T-cell (primary cell): ENCODE data around the gene SQSTM1. TPM values are rescaled to one million over a fixed set of nuclear protein-coding genes. Genes with fewer than 3 reads are reported as not detected.

Experiments
- ATAC-seq, 4 experiments: fragments of 200-7000 bp in 3 of 4; fragments of 150-1000 bp in 1 of 4; cut with Tn5 transposase; replicated peaks in 1 of 4; 1 replicate in 3 of 4; 2 replicates in 1 of 4; pipeline ENCODE4 v1.10.0; 2021; ENCODE audit warnings: moderate library complexity in 3 of 4, mild to moderate bottlenecking in 2 of 4, moderate number of reproducible peaks in 1 of 4
- CTCF ChIA-PET, 2 donors: fragments of 300-600 bp; sonication (Branson Sonifier 250); formaldehyde crosslinking; loops; one replicate each; lab custom pipeline; 2022; ENCODE audit warnings: antibody characterized with exemption in 2 of 2; lab: Charles Lee
- POLR2A ChIA-PET, 2 donors: fragments of 300-600 bp; sonication (Branson Sonifier 250); formaldehyde crosslinking; loops; one replicate each; lab custom pipeline; 2022; ENCODE audit warnings: antibody characterized with exemption in 2 of 2; lab: Charles Lee
- DNase-seq, 35 experiments: peaks; one replicate each; pipeline versions ENCODE4 v3.0.0 to v3.0.0-alpha.2; 2013 to 2023
- H3K27ac ChIP-seq: one replicate; pipeline ENCODE4 v1.5.1; 2013; ENCODE audit warnings: low read length
- H3K27me3 ChIP-seq, 2 experiments: replicated peaks in 1 of 2; 1 replicate in 1 of 2; 2 replicates in 1 of 2; pipeline versions ENCODE4 v1.6.1 to v1.7.0; 2013; ENCODE audit warnings: low read length in 1 of 2, mixed read lengths in 1 of 2; ENCODE audit not compliant: control insufficient read depth in 2 of 2, insufficient read depth in 2 of 2; ENCODE audit errors: extremely low read depth in 1 of 2
- H3K36me3 ChIP-seq, 2 donors: 1 replicate in 1 of 2; 2 replicates in 1 of 2; pipeline versions ENCODE4 v1.6.1 to v1.7.0; 2013; ENCODE audit warnings: low read length in 1 of 2; ENCODE audit not compliant: control insufficient read depth in 2 of 2, insufficient read depth in 1 of 2; ENCODE audit errors: extremely low read depth in 1 of 2
- H3K4me1 ChIP-seq, 2 experiments: 1 replicate in 1 of 2; 2 replicates in 1 of 2; pipeline versions ENCODE4 v1.6.1 to v1.7.0; 2013; ENCODE audit warnings: low read length in 2 of 2, mixed read lengths in 1 of 2; ENCODE audit not compliant: insufficient read depth in 2 of 2, control insufficient read depth in 1 of 2; ENCODE audit errors: extremely low read depth in 1 of 2
- H3K4me3 ChIP-seq, 2 donors: 1 replicate in 1 of 2; 2 replicates in 1 of 2; pipeline versions ENCODE4 v1.5.1 to v1.7.0; 2013; ENCODE audit warnings: mild to moderate bottlenecking in 2 of 2, low read length in 1 of 2, moderate library complexity in 1 of 2; ENCODE audit not compliant: control insufficient read depth in 1 of 2; ENCODE audit errors: extremely low read depth in 1 of 2
- H3K9me3 ChIP-seq: 2 replicates; pipeline ENCODE4 v1.7.0; 2013
- H3K27ac Mint-ChIP-seq, 2 donors: one replicate each; pipeline ENCODE4 v1.8.0; 2020 to 2021; ENCODE audit warnings: mild to moderate bottlenecking in 2 of 2, mixed read lengths in 2 of 2
- H3K27me3 Mint-ChIP-seq, 2 donors: one replicate each; pipeline ENCODE4 v1.8.0; 2021 to 2022; ENCODE audit warnings: mixed read lengths in 2 of 2
- H3K36me3 Mint-ChIP-seq: one replicate; pipeline ENCODE4 v1.8.0; 2021; ENCODE audit warnings: mixed read lengths
- H3K4me1 Mint-ChIP-seq, 3 donors: one replicate each; pipeline ENCODE4 v1.8.0; 2020 to 2022; ENCODE audit warnings: mixed read lengths in 3 of 3, mild to moderate bottlenecking in 1 of 3
- H3K4me3 Mint-ChIP-seq, 3 donors: one replicate each; pipeline ENCODE4 v1.8.0; 2020 to 2022; ENCODE audit warnings: mild to moderate bottlenecking in 3 of 3, mixed read lengths in 3 of 3, moderate library complexity in 3 of 3
- H3K9me3 Mint-ChIP-seq, 3 donors: one replicate each; pipeline ENCODE4 v1.8.0; 2020 to 2022; ENCODE audit warnings: mixed read lengths in 3 of 3
- WGBS: methylation state at CpG from one replicate; pipeline ENCODE4 v1.1.5; 2013; ENCODE audit warnings: missing lambda C conversion rate; ENCODE audit not compliant: insufficient coverage; 5-methylcytosine and 5-hydroxymethylcytosine counted together
- total RNA-seq, 35 experiments: library from RNA in 6 of 35; stranded (reverse) in 6 of 35; fragments of 120-200 nt in 1 of 35; gene quantifications; one replicate each; pipeline versions ENCODE4 v1.2.1 to v1.2.4 and lab custom pipeline; 2013 to 2026

Gene SQSTM1
- total RNA-seq, 5 donors from 2014 or later (not counting 1 experiment from before 2014, with no cell fraction given), result 220 to 327 (median 280) TPM

GRCh38 chr5:179795863-179796833 is 24.6 kb upstream of the SQSTM1 start:
- Mint-ChIP-seq H3K36me3 (peaks cover 9% of the 10 kb centered on the region), H3K27me3 (no peaks in the 10 kb centered on the region), H3K4me3 (peak overlapping the region; percentile 28 to 68 (median 65)), H3K4me1 (peaks cover 26 to 34% (median 29%) of the 10 kb centered on the region in 3 donors), H3K9me3 (no peaks in the 10 kb centered on the region), H3K27ac (peak overlapping the region; percentile 11 to 55)
- Histone ChIP-seq H3K27me3 (no peaks in the 10 kb centered on the region), H3K9me3 (no peaks in the 10 kb centered on the region), H3K36me3 (peaks cover 13 to 24% of the 10 kb centered on the region in 2 donors), H3K4me3 (peak overlapping the region; percentile 40 to 51), H3K27ac (peak overlapping the region; percentile 44), H3K4me1 (peaks cover 18 to 36% of the 10 kb centered on the region in 2 experiments)
- WGBS, result 3% methylated on average over 95 of the region's 113 CpGs
- ChIA-PET CTCF (interaction anchor here (0.6 to 1.1 kb wide), 7 partner anchors 15 to 1324 kb away, joined by 3 to 6 read pairs (median 4); no protein-coding TSS in a partner anchor), POLR2A (interaction anchor here in 1 of 2 donors (0.8 kb wide), 1 partner anchor 11 kb away, joined by 8 read pairs; no protein-coding TSS in a partner anchor)
- peak in 32 of 35 experiments; percentile 36 to 81 (median 60) for DNase-seq
- ATAC-seq, result peak; percentile 65 to 74 (median 72)

- H3K9me3 ChIP-seq, result no peaks in the 10 kb centered on the region
- no peak for ATAC-seq
- Mint-ChIP-seq H3K27me3 (no peaks in the 10 kb centered on the region), H3K27ac (peak overlapping the region; percentile 11 to 55), H3K36me3 (peaks cover 12% of the 10 kb centered on the region), H3K4me3 (peak overlapping the region; percentile 1 to 68 (median 65)), H3K4me1 (peaks cover 30 to 37% (median 35%) of the 10 kb centered on the region in 3 donors), H3K9me3 (no peaks in the 10 kb centered on the region)
- H3K4me3 ChIP-seq, result no peak overlapping the region
- CTCF ChIA-PET, result interaction anchor here (0.6 to 0.7 kb wide), 2 partner anchors 34 to 1325 kb away, joined by 3 read pairs; no protein-coding TSS in a partner anchor
- DNase-seq, result no peak
- no peak overlapping the region for H3K27ac ChIP-seq
- POLR2A ChIA-PET, result no interaction called here
- H3K27me3 ChIP-seq, result no peaks in the 10 kb centered on the region
- WGBS, result 93% methylated on average over 19 of the region's 21 CpGs
- H3K36me3 ChIP-seq, result peaks cover 13 to 24% of the 10 kb centered on the region in 2 donors
- peaks cover 18 to 41% of the 10 kb centered on the region in 2 experiments for H3K4me1 ChIP-seq
These were observed 23.7 kb upstream of the SQSTM1 start for GRCh38 chr5:179796877-179797608.

GRCh38 chr5:179797741-179798140 is 23.0 kb upstream of the SQSTM1 start:
- H3K27ac ChIP-seq, result no peak overlapping the region
- H3K4me3 ChIP-seq, result no peak overlapping the region
- ATAC-seq, result no peak
- no peaks in the 10 kb centered on the region for H3K27me3 ChIP-seq
- peaks cover 12% of the 10 kb centered on the region for H3K36me3 Mint-ChIP-seq
- H3K9me3 Mint-ChIP-seq, result no peaks in the 10 kb centered on the region
- H3K36me3 ChIP-seq, result peaks cover 13 to 24% of the 10 kb centered on the region in 2 donors
- POLR2A ChIA-PET, result no interaction called here
- H3K27ac Mint-ChIP-seq, result peak overlapping the region in 1 of 2 donors; percentile 28
- DNase-seq, result no peak
- H3K9me3 ChIP-seq, result no peaks in the 10 kb centered on the region
- H3K4me1 Mint-ChIP-seq, result peaks cover 33 to 39% (median 33%) of the 10 kb centered on the region in 3 donors
- peaks cover 18 to 48% of the 10 kb centered on the region in 2 experiments for H3K4me1 ChIP-seq
- H3K27me3 Mint-ChIP-seq, result no peaks in the 10 kb centered on the region
- H3K4me3 Mint-ChIP-seq, result no peak overlapping the region
- CTCF ChIA-PET, result interaction anchor here in 1 of 2 donors (0.6 kb wide), 1 partner anchor 35 kb away, joined by 3 read pairs; no protein-coding TSS in a partner anchor
- 94% methylated on average over 24 of the region's 30 CpGs for WGBS

GRCh38 chr5:179798144-179798770 is 22.4 kb upstream of the SQSTM1 start:
- H3K4me1 ChIP-seq, result peaks cover 18 to 50% of the 10 kb centered on the region in 2 experiments
- over 99% methylated on average over 14 of the region's 23 CpGs for WGBS

GRCh38 chr5:179798771-179799643 is 21.7 kb upstream of the SQSTM1 start:
- no peaks in the 10 kb centered on the region for H3K27me3 Mint-ChIP-seq

More at GRCh38 chr5:179798144-179798770, 22.4 kb upstream of the SQSTM1 start:
- Histone ChIP-seq H3K27me3 (no peaks in the 10 kb centered on the region), H3K36me3 (peaks cover 13 to 24% of the 10 kb centered on the region in 2 donors), H3K27ac (no peak overlapping the region), H3K9me3 (no peaks in the 10 kb centered on the region), H3K4me3 (no peak overlapping the region)
- no peak for DNase-seq
- ChIA-PET CTCF (no interaction called here), POLR2A (no interaction called here)
- Mint-ChIP-seq H3K27me3 (no peaks in the 10 kb centered on the region), H3K4me3 (no peak overlapping the region), H3K4me1 (peaks cover 30 to 39% (median 33%) of the 10 kb centered on the region in 3 donors), H3K36me3 (peaks cover 12% of the 10 kb centered on the region), H3K9me3 (no peaks in the 10 kb centered on the region), H3K27ac (no peak overlapping the region)
- no peak for ATAC-seq

More at GRCh38 chr5:179798771-179799643, 21.7 kb upstream of the SQSTM1 start:
- no peak for DNase-seq
- CTCF ChIA-PET, result no interaction called here
- no peak overlapping the region for H3K27ac ChIP-seq
- H3K9me3 ChIP-seq, result no peaks in the 10 kb centered on the region
- H3K36me3 Mint-ChIP-seq, result peaks cover 12% of the 10 kb centered on the region
- no peak overlapping the region for H3K4me3 ChIP-seq
- H3K4me3 Mint-ChIP-seq, result no peak overlapping the region
- H3K27me3 ChIP-seq, result no peaks in the 10 kb centered on the region
- H3K4me1 ChIP-seq, result peaks cover 19 to 50% of the 10 kb centered on the region in 2 experiments
- H3K4me1 Mint-ChIP-seq, result peaks cover 28 to 37% (median 31%) of the 10 kb centered on the region in 3 donors
- H3K27ac Mint-ChIP-seq, result no peak overlapping the region
- no peak for ATAC-seq
- POLR2A ChIA-PET, result no interaction called here
- 99% methylated on average over 34 of the region's 36 CpGs for WGBS
- no peaks in the 10 kb centered on the region for H3K9me3 Mint-ChIP-seq
- H3K36me3 ChIP-seq, result peaks cover 13 to 24% of the 10 kb centered on the region in 2 donors
